IMR-90 (cell line): ENCODE measurements around the gene CDC14A. TPM values are rescaled to one million over a fixed set of nuclear protein-coding genes. Genes with fewer than 3 reads are reported as not detected.
A peak's percentile ranks its signal among the peaks of the same experiment; 100 is the strongest.

Experiments
- ATAC-seq: fragments of 200-7000 bp; cut with Tn5 transposase; 2 replicates; pipeline ENCODE4 v1.9.1; 2020; ENCODE audit warnings: low read depth, mild to moderate bottlenecking, moderate library complexity
- BruUV-seq: library from RNA; stranded (reverse); fragments of 400-500 nt; replicated peaks from 2 replicates; lab custom pipeline; 2021; lab: Mats Ljungman, UMichigan
- CTCF ChIA-PET: fragments of 300-600 bp; formaldehyde crosslinking; extraction: SDS; loops from one replicate; lab custom pipeline; 2021; ENCODE audit warnings: antibody characterized with exemption; lab: Yijun Ruan, JAX
- POLR2A ChIA-PET: fragments of 300-600 bp; sonication (Branson Sonifier 250); formaldehyde crosslinking; loops from one replicate; lab custom pipeline; 2022; ENCODE audit warnings: antibody characterized with exemption; ENCODE audit not compliant: unreplicated experiment; lab: Charles Lee
- DNase-seq: peaks from one replicate; pipeline ENCODE4 v3.0.0; 2013
- H2AFZ ChIP-seq: replicated peaks from 2 replicates; pipeline ENCODE3; 2013; ENCODE audit warnings: low read length, mild to moderate bottlenecking; ENCODE audit not compliant: poor library complexity
- H2AK5ac ChIP-seq: 2 replicates; pipeline ENCODE4 v1.6.1; 2013; ENCODE audit warnings: low read depth, low read length, inconsistent platforms
- H2AK9ac ChIP-seq: replicated peaks from 2 replicates; pipeline ENCODE3; 2013; ENCODE audit warnings: mild to moderate bottlenecking, low read depth, low read length, moderate library complexity; ENCODE audit not compliant: poor library complexity
- H2BK120ac ChIP-seq: 2 replicates; pipeline ENCODE4 v1.6.1; 2013; ENCODE audit warnings: low read depth, low read length, inconsistent platforms
- H2BK15ac ChIP-seq: 3 replicates; pipeline ENCODE4 v1.6.1; 2013; ENCODE audit warnings: low read depth, low read length, inconsistent platforms
- H2BK20ac ChIP-seq: 2 replicates; pipeline ENCODE4 v1.6.1; 2013; ENCODE audit warnings: low read depth, mild to moderate bottlenecking, inconsistent platforms, low read length, moderate library complexity
- H2BK5ac ChIP-seq: 2 replicates; pipeline ENCODE4 v1.6.1; 2013; ENCODE audit warnings: mild to moderate bottlenecking, low read depth, low read length, inconsistent platforms; ENCODE audit not compliant: poor library complexity, severe bottlenecking
- H3K14ac ChIP-seq: replicated peaks from 2 replicates; pipeline ENCODE4 v1.6.1; 2013; ENCODE audit warnings: low read depth, low read length, inconsistent platforms
- H3K18ac ChIP-seq: 2 replicates; pipeline ENCODE4 v1.6.1; 2013; ENCODE audit warnings: low read depth, low read length, control low read depth
- H3K23ac ChIP-seq: 2 replicates; pipeline ENCODE4 v1.6.1; 2013; ENCODE audit warnings: low read depth, low read length, inconsistent platforms
- H3K27ac ChIP-seq: 2 replicates; pipeline ENCODE4 v1.5.1; 2013; ENCODE audit warnings: mild to moderate bottlenecking, control low read depth, low read length; ENCODE audit not compliant: insufficient read depth
- H3K27me3 ChIP-seq: 2 replicates; pipeline ENCODE4 v1.6.1; 2013; ENCODE audit warnings: low read length; ENCODE audit not compliant: control insufficient read depth, insufficient read depth
- H3K36me3 ChIP-seq: 2 replicates; pipeline ENCODE4 v1.6.1; 2013; ENCODE audit warnings: low read length, mixed read lengths; ENCODE audit not compliant: control insufficient read depth, insufficient read depth
- H3K4ac ChIP-seq: 2 replicates; pipeline ENCODE4 v1.6.1; 2013; ENCODE audit warnings: low read depth, low read length, inconsistent platforms
- H3K4me1 ChIP-seq: 2 replicates; pipeline ENCODE4 v1.6.1; 2013; ENCODE audit warnings: low read length, mixed read lengths; ENCODE audit not compliant: control insufficient read depth, insufficient read depth
- H3K4me2 ChIP-seq: 2 replicates; pipeline ENCODE4 v1.6.1; 2013; ENCODE audit warnings: low read depth, mild to moderate bottlenecking, control low read depth, low read length, moderate library complexity
- H3K4me3 ChIP-seq: 2 replicates; pipeline ENCODE4 v1.5.1; 2013; ENCODE audit warnings: low read depth, mild to moderate bottlenecking, control low read depth, low read length, moderate library complexity; ENCODE audit not compliant: insufficient read depth
- H3K56ac ChIP-seq: 2 replicates; pipeline ENCODE4 v1.6.1; 2013; ENCODE audit warnings: low read length, inconsistent platforms; ENCODE audit not compliant: insufficient read depth; ENCODE audit errors: extremely low read depth
- H3K79me1 ChIP-seq, 2 experiments: 2 replicates each; pipeline ENCODE4 v1.6.1; 2013; ENCODE audit warnings: low read length in 2 of 2, inconsistent platforms in 1 of 2, low read depth in 1 of 2
- H3K9ac ChIP-seq: 2 replicates; pipeline ENCODE4 v1.6.1; 2013; ENCODE audit warnings: low read depth, low read length, control low read depth
- H3K9me1 ChIP-seq: 2 replicates; pipeline ENCODE4 v1.6.1; 2013; ENCODE audit warnings: low read length, inconsistent platforms; ENCODE audit not compliant: insufficient read depth
- H3K9me3 ChIP-seq: 2 replicates; pipeline ENCODE4 v1.6.1; 2013; ENCODE audit warnings: low read length; ENCODE audit not compliant: control insufficient read depth, insufficient read depth
- H4K20me1 ChIP-seq: 2 replicates; pipeline ENCODE4 v1.6.1; 2013; ENCODE audit warnings: low read length, inconsistent platforms; ENCODE audit not compliant: insufficient read depth
- H4K5ac ChIP-seq: 2 replicates; pipeline ENCODE4 v1.6.1; 2013; ENCODE audit warnings: mild to moderate bottlenecking, low read depth, low read length, control low read depth
- H4K8ac ChIP-seq, 2 experiments: 2 replicates each; pipeline ENCODE4 v1.6.1; 2013; ENCODE audit warnings: low read depth in 2 of 2, low read length in 2 of 2, control low read depth in 1 of 2, inconsistent platforms in 1 of 2
- H4K91ac ChIP-seq: 2 replicates; pipeline ENCODE4 v1.6.1; 2013; ENCODE audit warnings: low read depth, low read length, inconsistent platforms; ENCODE audit not compliant: insufficient read depth
- BHLHE40 ChIP-seq: fragments of 150-350 bp; IDR thresholded peaks from 2 replicates; pipeline ENCODE4 v1.6.1; 2016; ENCODE audit warnings: mild to moderate bottlenecking, low read depth, low read length
- CEBPB ChIP-seq: IDR thresholded peaks from 2 replicates; pipeline ENCODE4 v1.6.1; 2012; ENCODE audit warnings: low read depth, low read length, improper control_type of control experiment
- CHD1 ChIP-seq: IDR thresholded peaks from 2 replicates; pipeline ENCODE4 v1.6.1; 2012; ENCODE audit warnings: low read depth, low read length, improper control_type of control experiment
- FOS ChIP-seq: fragments of 150-350 bp; IDR thresholded peaks from 2 replicates; pipeline ENCODE4 v1.6.1; 2016; ENCODE audit warnings: low read depth, low read length
- MAZ ChIP-seq: IDR thresholded peaks from 2 replicates; pipeline ENCODE4 v1.6.1; 2012; ENCODE audit warnings: low read depth, mild to moderate bottlenecking, low read length, improper control_type of control experiment, moderate library complexity, borderline replicate concordance
- MXI1 ChIP-seq: IDR thresholded peaks from 2 replicates; pipeline ENCODE4 v1.6.1; 2012; ENCODE audit warnings: low read depth, mild to moderate bottlenecking, low read length, moderate library complexity, borderline replicate concordance
- NFE2L2 ChIP-seq: fragments of 150-350 bp; IDR thresholded peaks from 2 replicates; pipeline ENCODE4 v1.6.1; 2016; ENCODE audit warnings: low read depth, mild to moderate bottlenecking, low read length
- POLR2A ChIP-seq: IDR thresholded peaks from 2 replicates; pipeline ENCODE4 v1.6.1; 2012; ENCODE audit warnings: mild to moderate bottlenecking, low read depth, low read length
- RCOR1 ChIP-seq: IDR thresholded peaks from 2 replicates; pipeline ENCODE4 v1.6.1; 2012; ENCODE audit warnings: mild to moderate bottlenecking, low read length, improper control_type of control experiment; ENCODE audit not compliant: insufficient replicate concordance
- RFX5 ChIP-seq: IDR thresholded peaks from 2 replicates; pipeline ENCODE4 v1.8.0; 2012; ENCODE audit warnings: low read depth, mild to moderate bottlenecking, low read length, moderate library complexity
- SMC3 ChIP-seq: fragments of 150-350 bp; IDR thresholded peaks from 2 replicates; pipeline ENCODE4 v1.6.1; 2016; ENCODE audit warnings: low read depth, mild to moderate bottlenecking, antibody characterized with exemption, low read length, moderate library complexity
- WGBS, 2 experiments: methylation state at CpG; one replicate each; pipeline versions ENCODE4 v1.1.5 to v1.1.7; 2013; ENCODE audit warnings: missing lambda C conversion rate in 2 of 2; ENCODE audit not compliant: insufficient read length in 1 of 2; ENCODE audit errors: extremely low coverage in 2 of 2; 5-methylcytosine and 5-hydroxymethylcytosine counted together
- dilution Hi-C: fragments of 300-500 bp; cut with HindIII; formaldehyde crosslinking; loops from one replicate; pipeline ENCODE4 v1.14.3; 2018; ENCODE audit warnings: low sequenced_read_pairs; ENCODE audit not compliant: unreplicated experiment
- in situ Hi-C: fragments of 300-500 bp; cut with MboI; formaldehyde crosslinking; loops from 3 replicates; pipeline ENCODE4 v1.14.3; 2019; ENCODE audit warnings: low sequenced_read_pairs, inconsistent platforms, mixed read lengths
- intact Hi-C: fragments of 100-400 bp; cut with micrococcal nuclease; formaldehyde crosslinking; loops from 2 replicates; pipeline ENCODE4 v1.10.0; 2022
- polyA plus RNA-seq, 3 experiments: library from polyadenylated mRNA; depleted of rRNA; stranded (reverse); fragments of >200 nt; gene quantifications; 2 replicates each; pipeline ENCODE4 v1.2.3, GENCODE V29; 2012; ENCODE audit warnings: low replicate concordance in 1 of 3
- total RNA-seq: library from RNA; depleted of rRNA; stranded (reverse); fragments of >200 nt; gene quantifications from 2 replicates; pipeline ENCODE4 v1.2.3, GENCODE V29; 2012
- TF ChIP-seq, protein P1 (sequence below): fragments of 150-350 bp; IDR thresholded peaks from 2 replicates; pipeline ENCODE4 v1.6.1; 2017; ENCODE audit warnings: mild to moderate bottlenecking, antibody characterized with exemption, low read length, low read depth
- TF ChIP-seq, protein P2 (sequence below): fragments of 150-350 bp; IDR thresholded peaks from 2 replicates; pipeline ENCODE4 v1.6.1; 2016; ENCODE audit warnings: low read depth, mild to moderate bottlenecking, low read length, moderate library complexity, borderline replicate concordance

Gene CDC14A
- total and polyA plus RNA-seq, 2 of the 4 experiments (the other 2 are of a cell fraction) = 1.7 to 3.0 TPM

DNA sequence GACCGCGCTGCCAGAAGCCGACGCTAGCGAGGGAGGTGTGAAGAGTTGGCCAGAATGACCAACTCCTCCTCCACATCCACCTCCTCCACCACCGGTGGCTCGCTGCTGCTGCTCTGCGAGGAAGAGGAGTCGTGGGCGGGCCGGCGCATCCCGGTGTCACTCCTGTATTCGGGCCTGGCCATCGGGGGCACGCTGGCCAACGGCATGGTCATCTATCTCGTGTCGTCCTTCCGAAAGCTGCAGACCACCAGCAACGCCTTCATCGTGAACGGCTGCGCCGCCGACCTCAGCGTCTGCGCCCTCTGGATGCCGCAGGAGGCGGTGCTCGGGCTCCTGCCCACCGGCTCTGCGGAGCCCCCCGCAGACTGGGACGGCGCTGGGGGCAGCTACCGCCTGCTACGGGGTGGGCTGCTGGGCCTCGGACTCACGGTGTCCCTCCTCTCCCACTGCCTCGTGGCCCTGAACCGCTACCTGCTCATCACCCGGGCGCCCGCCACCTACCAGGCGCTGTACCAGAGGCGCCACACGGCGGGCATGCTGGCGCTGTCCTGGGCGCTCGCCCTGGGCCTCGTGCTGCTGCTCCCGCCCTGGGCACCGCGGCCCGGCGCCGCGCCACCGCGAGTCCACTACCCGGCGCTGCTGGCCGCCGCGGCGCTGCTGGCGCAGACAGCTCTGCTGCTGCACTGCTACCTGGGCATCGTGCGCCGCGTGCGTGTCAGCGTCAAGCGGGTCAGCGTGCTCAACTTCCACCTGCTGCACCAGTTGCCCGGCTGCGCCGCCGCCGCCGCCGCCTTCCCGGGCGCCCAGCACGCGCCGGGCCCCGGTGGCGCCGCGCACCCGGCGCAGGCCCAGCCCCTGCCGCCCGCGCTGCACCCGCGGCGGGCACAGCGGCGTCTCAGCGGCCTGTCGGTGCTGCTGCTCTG, 186.9 kb downstream of the CDC14A start:
- CTCF ChIA-PET = no interaction called here
- H3K27me3 ChIP-seq = peaks cover 54% of the 10 kb centered on the region
- ATAC-seq = peak; percentile 79

More for the DNA sequence above, 186.9 kb downstream of the CDC14A start:
- Histone ChIP-seq H2BK120ac (no peak overlapping the region), H4K5ac (no peak overlapping the region), H4K8ac (no peak overlapping the region), H3K4me2 (peak overlapping the region; percentile 93), H3K9me1 (no peaks in the 10 kb centered on the region), H3K14ac (no peak overlapping the region), H4K91ac (no peak overlapping the region), H3K23ac (peak overlapping the region; percentile 69; the same call in 1 of the 2 replicates), H2BK15ac (no peak overlapping the region), H3K9me3 (no peaks in the 10 kb centered on the region), H3K79me1 (no peaks in the 10 kb centered on the region), H3K4ac (no peak overlapping the region), H2BK20ac (no peak overlapping the region), H2AK9ac (no peak overlapping the region), H3K4me3 (peak overlapping the region; percentile 30), H3K36me3 (no peaks in the 10 kb centered on the region), H3K9ac (no peak overlapping the region), H3K4me1 (peaks cover 4% of the 10 kb centered on the region; the same call in 1 of the 2 replicates), H3K18ac (no peak overlapping the region), H3K27ac (no peak overlapping the region), H2AK5ac (no peak overlapping the region), H4K20me1 (no peaks in the 10 kb centered on the region), H3K56ac (no peak overlapping the region), H2AFZ (peak overlapping the region; percentile 88), H2BK5ac (no peak overlapping the region)
- TF ChIP-seq CHD1 = no peak
- TF ChIP-seq FOS = no peak
- TF ChIP-seq BHLHE40 = no peak
- TF ChIP-seq, protein P1, sequence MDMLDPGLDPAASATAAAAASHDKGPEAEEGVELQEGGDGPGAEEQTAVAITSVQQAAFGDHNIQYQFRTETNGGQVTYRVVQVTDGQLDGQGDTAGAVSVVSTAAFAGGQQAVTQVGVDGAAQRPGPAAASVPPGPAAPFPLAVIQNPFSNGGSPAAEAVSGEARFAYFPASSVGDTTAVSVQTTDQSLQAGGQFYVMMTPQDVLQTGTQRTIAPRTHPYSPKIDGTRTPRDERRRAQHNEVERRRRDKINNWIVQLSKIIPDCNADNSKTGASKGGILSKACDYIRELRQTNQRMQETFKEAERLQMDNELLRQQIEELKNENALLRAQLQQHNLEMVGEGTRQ = no peak
- no peak for TF ChIP-seq MXI1
- no peak for TF ChIP-seq POLR2A
- no peak for TF ChIP-seq RCOR1
- TF ChIP-seq CEBPB = no peak
- no peak for TF ChIP-seq SMC3
- TF ChIP-seq MAZ = no peak
- TF ChIP-seq NFE2L2 = no peak
- no peak for TF ChIP-seq RFX5
- TF ChIP-seq, protein P2, sequence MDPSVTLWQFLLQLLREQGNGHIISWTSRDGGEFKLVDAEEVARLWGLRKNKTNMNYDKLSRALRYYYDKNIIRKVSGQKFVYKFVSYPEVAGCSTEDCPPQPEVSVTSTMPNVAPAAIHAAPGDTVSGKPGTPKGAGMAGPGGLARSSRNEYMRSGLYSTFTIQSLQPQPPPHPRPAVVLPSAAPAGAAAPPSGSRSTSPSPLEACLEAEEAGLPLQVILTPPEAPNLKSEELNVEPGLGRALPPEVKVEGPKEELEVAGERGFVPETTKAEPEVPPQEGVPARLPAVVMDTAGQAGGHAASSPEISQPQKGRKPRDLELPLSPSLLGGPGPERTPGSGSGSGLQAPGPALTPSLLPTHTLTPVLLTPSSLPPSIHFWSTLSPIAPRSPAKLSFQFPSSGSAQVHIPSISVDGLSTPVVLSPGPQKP = no peak
- intact Hi-C loops (loop anchor here (5.0 kb wide), 1 partner anchor 328 kb away; no protein-coding TSS in a partner anchor), dilution Hi-C loops (no loop called here), in situ Hi-C loops (no loop called here)
- 1% methylated on average over 58 of the region's 105 CpGs; no CpG with 5 or more reads in 1 of the 2 experiments for WGBS, 2 experiments
- peak; percentile 3 for DNase-seq
- BruUV-seq = no TSS peak
- POLR2A ChIA-PET = no interaction called here
